ENCODE data around the gene GMEB2. TPM values are rescaled to one million over a fixed set of nuclear protein-coding genes. Genes with fewer than 3 reads are reported as not detected.
"Not testable (repeated sequence)": the region's sequence is repeated elsewhere in the genome, so short reads cannot be mapped to it uniquely, and the experiment has no call there.

Gene GMEB2
- total RNA-seq, 1 donor from 2014 or later: 11.3 TPM

GRCh38 chr20:63560856-63561609 lies 65.9 kb downstream of the GMEB2 start:
- H3K4me3 ChIP-seq: no peak overlapping the region
- no peak for ATAC-seq
- H3K27me3 ChIP-seq: no peaks in the 10 kb centered on the region
- H3K27ac ChIP-seq: no peak overlapping the region
- no peak for DNase-seq
- H3K4me1 ChIP-seq: no peaks in the 10 kb centered on the region
- peaks cover 59% of the 10 kb centered on the region for H3K36me3 ChIP-seq
- intact Hi-C loops (cut with DNase I): no loop called here
- TF ChIP-seq CTCF (IDR thresholded peaks at IDR 0.05): no peak
- no peaks in the 10 kb centered on the region for H3K9me3 ChIP-seq

GRCh38 chr20:63560333-63560805 lies 66.5 kb downstream of the GMEB2 start:
- H3K4me3 ChIP-seq: no peak overlapping the region
- DNase-seq: no peak
- no peak for ATAC-seq
- H3K27me3 ChIP-seq: no peaks in the 10 kb centered on the region
- intact Hi-C loops (cut with DNase I): no loop called here
- H3K36me3 ChIP-seq: peaks cover 59% of the 10 kb centered on the region
- TF ChIP-seq CTCF (IDR thresholded peaks at IDR 0.05): no peak
- no peak overlapping the region for H3K27ac ChIP-seq
- no peaks in the 10 kb centered on the region for H3K4me1 ChIP-seq
- H3K9me3 ChIP-seq: no peaks in the 10 kb centered on the region

- H3K4me1 ChIP-seq; H3K27me3 ChIP-seq; intact Hi-C loops (cut with DNase I); H3K9me3 ChIP-seq; H3K4me3 ChIP-seq; ATAC-seq; H3K27ac ChIP-seq; DNase-seq: not testable (repeated sequence)
- peaks cover 58% of the 10 kb centered on the region for H3K36me3 ChIP-seq
Observed at GRCh38 chr20:63559485-63560332, 67.2 kb downstream of the GMEB2 start.

- H3K4me3 ChIP-seq: no peak overlapping the region
- H3K27me3 ChIP-seq: no peaks in the 10 kb centered on the region
- no peak overlapping the region for H3K27ac ChIP-seq
- peaks cover 5% of the 10 kb centered on the region for H3K4me1 ChIP-seq
- intact Hi-C loops (cut with DNase I): no loop called here
- H3K36me3 ChIP-seq: peaks cover 50% of the 10 kb centered on the region
- ATAC-seq (no peak), DNase-seq (no peak)
- TF ChIP-seq CTCF (IDR thresholded peaks at IDR 0.05): no peak
- H3K9me3 ChIP-seq: no peaks in the 10 kb centered on the region
Observed at GRCh38 chr20:63558804-63559484, 68.0 kb downstream of the GMEB2 start.

GRCh38 chr20:63557481-63557891 lies 69.4 kb downstream of the GMEB2 start:
- H3K4me1 ChIP-seq: peaks cover 10% of the 10 kb centered on the region
- DNase-seq: no peak

More at GRCh38 chr20:63557481-63557891, 69.4 kb downstream of the GMEB2 start:
- Histone ChIP-seq H3K4me3 (no peak overlapping the region), H3K27me3 (no peaks in the 10 kb centered on the region), H3K27ac (no peak overlapping the region), H3K36me3 (peaks cover 35% of the 10 kb centered on the region), H3K9me3 (no peaks in the 10 kb centered on the region)
- no peak for ATAC-seq
- no peak for TF ChIP-seq CTCF (IDR thresholded peaks at IDR 0.05)
- intact Hi-C loops (cut with DNase I): no loop called here
